Right forelimb (tissue), 1 donor: ENCODE data around the gene SLITRK1.

ENCODE experiments used
- DNase-seq: peaks from one replicate; pipeline ENCODE4 v3.0.0-alpha.2; 2018

The SLITRK1 gene

DNA sequence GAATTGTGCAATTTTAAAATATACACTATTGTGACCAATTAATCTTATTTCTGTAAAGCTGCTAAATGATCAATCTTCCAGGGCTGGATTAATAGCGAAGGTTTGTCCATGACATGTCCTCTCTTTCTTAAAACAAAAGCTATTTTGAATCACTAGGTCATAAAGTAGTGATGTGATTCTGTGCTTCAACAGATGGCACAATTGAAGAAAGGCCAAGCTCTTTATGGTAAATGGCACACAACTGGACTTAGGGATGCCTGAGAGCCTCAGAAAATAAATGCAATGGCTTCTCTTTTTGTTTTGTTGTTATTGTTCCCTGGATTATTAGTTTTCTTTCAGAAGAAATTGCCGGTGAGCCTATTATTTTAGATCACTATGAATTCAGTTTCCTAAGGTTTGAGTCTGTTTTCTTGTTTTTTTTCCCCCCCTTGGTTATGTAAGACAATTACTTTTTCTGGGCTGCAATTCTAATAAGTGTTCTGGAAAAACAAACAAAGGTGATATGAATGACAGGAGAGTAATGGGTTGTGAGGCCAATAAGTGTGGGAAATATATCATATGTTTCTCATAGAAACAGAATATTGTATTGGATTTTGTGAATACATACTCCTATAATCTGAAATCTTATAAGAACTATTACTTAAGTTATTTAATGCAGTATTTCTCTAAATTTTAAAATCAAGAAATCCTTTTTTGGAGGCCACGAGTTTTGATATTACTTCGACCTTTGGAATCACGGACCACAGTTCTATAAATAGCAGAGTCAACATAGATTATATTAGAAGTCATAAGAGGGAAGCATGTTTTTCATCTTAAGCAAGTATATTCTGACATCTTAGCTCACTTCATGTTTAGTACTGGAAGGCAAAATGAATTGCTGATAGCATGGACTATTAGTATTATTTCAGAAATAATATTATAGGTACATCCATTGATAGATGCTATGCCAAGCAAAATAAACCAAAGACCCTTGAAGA, 16.8 kb downstream of the SLITRK1 start:
- DNase-seq: no peak

DNA sequence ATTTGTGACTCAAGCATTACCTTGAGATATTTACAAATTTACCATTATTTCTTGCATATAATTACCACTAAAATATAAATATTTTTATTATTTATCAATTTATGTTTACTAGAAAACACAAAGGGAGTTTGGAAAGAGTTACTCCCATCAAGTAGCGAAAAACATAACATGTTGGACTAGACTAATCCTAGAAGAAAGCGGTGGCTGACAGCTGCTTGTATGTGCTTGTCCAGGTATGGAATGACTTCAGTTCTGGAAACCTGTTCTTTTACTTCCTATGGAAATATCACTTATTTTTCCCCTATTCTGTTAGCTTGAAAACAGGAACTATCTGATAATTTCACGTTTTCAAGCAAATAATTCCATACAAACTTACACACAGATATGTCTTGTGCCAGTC, 28.5 kb downstream of the SLITRK1 start:
- DNase-seq: no peak

DNA sequence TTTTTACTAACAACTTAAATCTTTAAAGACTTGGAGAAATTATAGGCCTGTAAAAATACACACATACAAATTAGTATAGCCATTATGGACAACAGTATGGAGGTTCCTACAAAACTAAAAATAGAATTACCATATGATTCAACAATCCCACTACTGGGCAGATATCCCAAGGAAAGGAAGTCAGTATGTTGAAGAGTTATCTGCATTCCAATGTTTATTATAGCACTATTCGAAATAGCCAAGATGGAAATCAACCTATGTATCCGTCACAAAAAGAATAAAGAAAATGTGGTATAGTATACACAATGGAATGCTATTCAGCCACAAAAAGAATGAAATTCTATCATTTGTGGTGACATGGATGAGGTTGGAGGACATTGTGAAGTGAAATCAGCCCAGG, 37.2 kb downstream of the SLITRK1 start:
- DNase-seq: no peak

DNA sequence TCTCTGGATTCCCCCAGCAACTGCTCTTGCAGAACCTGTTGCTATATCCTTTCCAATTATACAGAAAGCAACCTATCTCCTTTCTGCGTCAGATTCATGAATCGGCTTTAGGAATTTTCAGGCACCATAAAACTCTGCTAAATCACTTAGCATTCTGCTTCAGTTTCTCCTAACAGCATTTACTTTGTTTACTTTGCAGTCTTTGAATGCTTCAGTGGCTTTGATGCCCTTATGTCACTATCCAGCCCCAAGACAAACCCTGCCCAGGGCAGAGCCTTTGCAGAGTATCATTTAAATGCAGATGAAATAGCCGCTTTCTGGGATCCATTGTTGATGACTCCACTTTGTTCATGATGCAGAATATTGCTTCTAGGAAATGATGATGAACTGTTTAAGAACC, 43.1 kb downstream of the SLITRK1 start:
- no peak for DNase-seq

DNA sequence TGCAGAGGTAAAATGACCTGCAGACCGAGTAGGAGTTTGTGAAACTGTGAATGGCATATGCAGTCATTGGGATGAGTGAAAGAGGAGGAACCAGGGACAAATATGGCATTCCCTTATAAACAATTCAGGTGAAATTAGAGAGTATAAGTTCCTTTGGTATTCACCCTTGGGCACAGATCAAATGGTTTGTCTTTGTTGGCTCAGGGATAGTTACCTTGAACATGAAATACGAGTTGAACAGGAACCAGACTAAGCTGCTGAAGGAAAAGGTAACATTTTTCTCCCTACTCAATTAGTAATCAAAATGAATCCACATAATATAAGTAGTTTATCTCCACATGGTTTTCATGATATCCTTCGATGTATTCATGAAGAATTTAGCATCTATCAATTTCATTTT, 50.5 kb downstream of the SLITRK1 start:
- DNase-seq: no peak

DNA sequence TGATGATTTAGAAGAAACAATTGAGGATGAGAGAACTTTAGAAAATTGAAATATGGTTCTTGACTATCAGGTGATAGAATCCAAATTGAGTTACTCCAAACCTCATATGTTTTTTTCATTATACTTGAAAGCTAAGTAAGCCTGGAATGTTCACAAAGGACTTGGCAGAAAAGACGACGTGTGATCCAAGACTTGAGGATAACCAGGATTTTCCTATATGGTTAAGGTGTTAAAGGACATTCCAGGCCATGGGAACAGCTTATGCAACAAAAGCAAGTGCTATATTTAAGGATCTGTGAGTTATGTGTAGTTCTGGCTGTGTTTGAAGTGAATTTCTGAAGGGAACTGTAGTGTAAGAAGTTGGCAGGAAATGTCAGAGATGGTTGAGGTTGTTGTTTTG, 52.5 kb downstream of the SLITRK1 start:
- DNase-seq: no peak

DNA sequence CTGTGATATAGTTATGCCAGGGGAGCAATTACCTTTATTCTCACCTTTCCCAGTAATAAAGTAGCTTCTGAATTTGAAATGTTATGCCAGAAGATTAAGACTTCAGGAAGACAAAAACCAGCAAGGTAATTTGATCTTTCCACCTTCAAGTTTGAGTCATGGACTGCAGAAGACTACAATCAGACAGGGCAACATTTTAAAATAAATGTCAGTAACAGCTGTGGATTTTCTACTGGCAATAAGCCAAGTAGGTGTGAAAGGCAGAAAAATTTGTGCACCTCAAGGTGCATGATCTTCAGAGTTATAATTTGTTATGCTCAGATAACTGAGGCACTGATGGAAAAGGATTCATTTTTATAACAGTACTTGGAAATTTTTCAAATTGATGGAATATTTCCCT, 54.9 kb downstream of the SLITRK1 start:
- DNase-seq: no peak
